ENCODE data around the gene ITPR1.

ITPR1 gene

GRCh38 chr3:4770561-4770960 lies 277.4 kb downstream of the ITPR1 start:
- ChIA-PET POLR2A (no interaction called here), CTCF (no interaction called here)
- H3K4me3 ChIP-seq (ENCODE audit: low read depth, low read length) = no peak overlapping the region
- H3K27ac ChIP-seq (ENCODE audit: extremely low read depth, low read depth, low read length) = no peak overlapping the region
- H3K36me3 ChIP-seq (ENCODE audit: control insufficient read depth in 2 of 2, insufficient read depth in 1 of 2, low read length in 2 of 2) = peaks cover 0 to 12% of the 10 kb centered on the region in 2 experiments; a peak in 1 of 3 replicates
- H3K4me1 ChIP-seq (ENCODE audit: control insufficient read depth, insufficient read depth, low read length) = no peaks in the 10 kb centered on the region
- no peaks in the 10 kb centered on the region for H3K9me3 ChIP-seq (ENCODE audit: control insufficient read depth, insufficient read depth, low read depth, low read length)
- TF ChIP-seq, protein P1, sequence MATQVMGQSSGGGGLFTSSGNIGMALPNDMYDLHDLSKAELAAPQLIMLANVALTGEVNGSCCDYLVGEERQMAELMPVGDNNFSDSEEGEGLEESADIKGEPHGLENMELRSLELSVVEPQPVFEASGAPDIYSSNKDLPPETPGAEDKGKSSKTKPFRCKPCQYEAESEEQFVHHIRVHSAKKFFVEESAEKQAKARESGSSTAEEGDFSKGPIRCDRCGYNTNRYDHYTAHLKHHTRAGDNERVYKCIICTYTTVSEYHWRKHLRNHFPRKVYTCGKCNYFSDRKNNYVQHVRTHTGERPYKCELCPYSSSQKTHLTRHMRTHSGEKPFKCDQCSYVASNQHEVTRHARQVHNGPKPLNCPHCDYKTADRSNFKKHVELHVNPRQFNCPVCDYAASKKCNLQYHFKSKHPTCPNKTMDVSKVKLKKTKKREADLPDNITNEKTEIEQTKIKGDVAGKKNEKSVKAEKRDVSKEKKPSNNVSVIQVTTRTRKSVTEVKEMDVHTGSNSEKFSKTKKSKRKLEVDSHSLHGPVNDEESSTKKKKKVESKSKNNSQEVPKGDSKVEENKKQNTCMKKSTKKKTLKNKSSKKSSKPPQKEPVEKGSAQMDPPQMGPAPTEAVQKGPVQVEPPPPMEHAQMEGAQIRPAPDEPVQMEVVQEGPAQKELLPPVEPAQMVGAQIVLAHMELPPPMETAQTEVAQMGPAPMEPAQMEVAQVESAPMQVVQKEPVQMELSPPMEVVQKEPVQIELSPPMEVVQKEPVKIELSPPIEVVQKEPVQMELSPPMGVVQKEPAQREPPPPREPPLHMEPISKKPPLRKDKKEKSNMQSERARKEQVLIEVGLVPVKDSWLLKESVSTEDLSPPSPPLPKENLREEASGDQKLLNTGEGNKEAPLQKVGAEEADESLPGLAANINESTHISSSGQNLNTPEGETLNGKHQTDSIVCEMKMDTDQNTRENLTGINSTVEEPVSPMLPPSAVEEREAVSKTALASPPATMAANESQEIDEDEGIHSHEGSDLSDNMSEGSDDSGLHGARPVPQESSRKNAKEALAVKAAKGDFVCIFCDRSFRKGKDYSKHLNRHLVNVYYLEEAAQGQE (tag by site-specific recombination; IDR thresholded peaks at IDR 0.05) = no peak
- TF ChIP-seq KLF7 (tag by site-specific recombination; IDR thresholded peaks at IDR 0.05; ENCODE audit: borderline replicate concordance) = no peak
- TF ChIP-seq ZNF791 (tag by site-specific recombination; IDR thresholded peaks at IDR 0.05) = no peak
- TF ChIP-seq, protein P2, sequence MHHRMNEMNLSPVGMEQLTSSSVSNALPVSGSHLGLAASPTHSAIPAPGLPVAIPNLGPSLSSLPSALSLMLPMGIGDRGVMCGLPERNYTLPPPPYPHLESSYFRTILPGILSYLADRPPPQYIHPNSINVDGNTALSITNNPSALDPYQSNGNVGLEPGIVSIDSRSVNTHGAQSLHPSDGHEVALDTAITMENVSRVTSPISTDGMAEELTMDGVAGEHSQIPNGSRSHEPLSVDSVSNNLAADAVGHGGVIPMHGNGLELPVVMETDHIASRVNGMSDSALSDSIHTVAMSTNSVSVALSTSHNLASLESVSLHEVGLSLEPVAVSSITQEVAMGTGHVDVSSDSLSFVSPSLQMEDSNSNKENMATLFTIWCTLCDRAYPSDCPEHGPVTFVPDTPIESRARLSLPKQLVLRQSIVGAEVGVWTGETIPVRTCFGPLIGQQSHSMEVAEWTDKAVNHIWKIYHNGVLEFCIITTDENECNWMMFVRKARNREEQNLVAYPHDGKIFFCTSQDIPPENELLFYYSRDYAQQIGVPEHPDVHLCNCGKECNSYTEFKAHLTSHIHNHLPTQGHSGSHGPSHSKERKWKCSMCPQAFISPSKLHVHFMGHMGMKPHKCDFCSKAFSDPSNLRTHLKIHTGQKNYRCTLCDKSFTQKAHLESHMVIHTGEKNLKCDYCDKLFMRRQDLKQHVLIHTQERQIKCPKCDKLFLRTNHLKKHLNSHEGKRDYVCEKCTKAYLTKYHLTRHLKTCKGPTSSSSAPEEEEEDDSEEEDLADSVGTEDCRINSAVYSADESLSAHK (tag by site-specific recombination; IDR thresholded peaks at IDR 0.05) = no peak
- no peak for TF ChIP-seq ZNF529 (tag by site-specific recombination; IDR thresholded peaks at IDR 0.05; ENCODE audit: insufficient replicate concordance)
- TF ChIP-seq ELK4 (IDR thresholded peaks at IDR 0.05; ENCODE audit: borderline replicate concordance, low read depth, low read length) = no peak
- no peak for TF ChIP-seq ZSCAN16 (tag by site-specific recombination; IDR thresholded peaks at IDR 0.05)
- TF ChIP-seq, protein P3, sequence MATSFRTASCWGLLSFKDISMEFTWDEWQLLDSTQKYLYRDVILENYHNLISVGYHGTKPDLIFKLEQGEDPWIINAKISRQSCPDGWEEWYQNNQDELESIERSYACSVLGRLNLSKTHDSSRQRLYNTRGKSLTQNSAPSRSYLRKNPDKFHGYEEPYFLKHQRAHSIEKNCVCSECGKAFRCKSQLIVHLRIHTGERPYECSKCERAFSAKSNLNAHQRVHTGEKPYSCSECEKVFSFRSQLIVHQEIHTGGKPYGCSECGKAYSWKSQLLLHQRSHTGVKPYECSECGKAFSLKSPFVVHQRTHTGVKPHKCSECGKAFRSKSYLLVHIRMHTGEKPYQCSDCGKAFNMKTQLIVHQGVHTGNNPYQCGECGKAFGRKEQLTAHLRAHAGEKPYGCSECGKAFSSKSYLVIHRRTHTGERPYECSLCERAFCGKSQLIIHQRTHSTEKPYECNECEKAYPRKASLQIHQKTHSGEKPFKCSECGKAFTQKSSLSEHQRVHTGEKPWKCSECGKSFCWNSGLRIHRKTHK (tag by site-specific recombination; IDR thresholded peaks at IDR 0.05) = no peak
- no peak for TF ChIP-seq ZNF416 (tag by site-specific recombination; IDR thresholded peaks at IDR 0.05)
- no peak for TF ChIP-seq HOXD13 (CRISPR knock-in tag; IDR thresholded peaks at IDR 0.05; ENCODE audit: borderline replicate concordance)
- no peak for TF ChIP-seq ZNF776 (tag by site-specific recombination; IDR thresholded peaks at IDR 0.05; ENCODE audit: borderline replicate concordance)
- TF ChIP-seq ZFP3 (tag by site-specific recombination; IDR thresholded peaks at IDR 0.05; ENCODE audit: low read depth) = no peak
- no peak for TF ChIP-seq MEIS1 (CRISPR knock-in tag; IDR thresholded peaks at IDR 0.05; ENCODE audit: borderline replicate concordance)
- no peak for TF ChIP-seq ZSCAN23 (tag by site-specific recombination; IDR thresholded peaks at IDR 0.05)

DNA sequence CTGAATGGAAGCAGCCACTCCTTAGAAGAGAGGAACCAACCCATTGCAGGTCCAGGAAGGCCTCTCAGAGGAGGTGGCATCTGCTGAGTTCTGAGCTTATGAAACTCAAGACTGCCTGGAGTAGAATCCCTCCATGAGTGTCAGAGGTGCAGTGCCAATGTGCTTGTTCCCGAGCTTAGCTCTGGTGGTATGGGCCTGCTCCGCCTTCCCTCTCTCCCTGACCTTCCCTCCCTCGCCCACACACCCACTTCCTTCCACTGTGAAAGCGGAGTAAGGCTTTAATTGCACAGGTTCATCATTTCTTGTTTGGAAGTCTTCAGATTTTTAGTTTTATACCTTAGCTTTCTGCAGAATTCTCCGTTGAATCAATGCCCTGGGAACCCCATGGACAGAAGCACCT lies 278.1 kb downstream of the ITPR1 start:
- CTCF ChIA-PET = interaction anchor here (0.5 kb wide), 1 partner anchor 175 kb away, joined by 5 read pairs; no protein-coding TSS in a partner anchor
- Histone ChIP-seq H3K4me1 (ENCODE audit: control insufficient read depth, insufficient read depth, low read length) (no peaks in the 10 kb centered on the region), H3K9me3 (ENCODE audit: control insufficient read depth, insufficient read depth, low read depth, low read length) (no peaks in the 10 kb centered on the region), H3K4me3 (ENCODE audit: low read depth, low read length) (no peak overlapping the region), H3K36me3 (ENCODE audit: control insufficient read depth in 2 of 2, insufficient read depth in 1 of 2, low read length in 2 of 2) (peaks cover 0 to 12% of the 10 kb centered on the region in 2 experiments; a peak in 1 of 3 replicates), H3K27ac (ENCODE audit: extremely low read depth, low read depth, low read length) (no peak overlapping the region)
- POLR2A ChIA-PET = no interaction called here
- no peak for TF ChIP-seq KLF16 (tag by site-specific recombination; IDR thresholded peaks at IDR 0.05)
- no peak for TF ChIP-seq ZNF670 (tag by site-specific recombination; IDR thresholded peaks at IDR 0.05; ENCODE audit: low read depth)

Measured in HEK293 (cell line).